CD4-positive, alpha-beta memory T cell (primary cell): ENCODE results near the gene MLPH. TPM values are rescaled to one million over a fixed set of nuclear protein-coding genes. Genes with fewer than 3 reads are reported as not detected.

Source experiments
- CTCF ChIA-PET: fragments of 350-600 bp; sonication (Branson Sonifier 250); formaldehyde crosslinking; loops from one replicate; lab custom pipeline; 2021; ENCODE audit warnings: inconsistent platforms; ENCODE audit not compliant: partially characterized antibody; lab: Charles Lee
- POLR2A ChIA-PET: fragments of 350-600 bp; sonication (Branson Sonifier 250); formaldehyde crosslinking; loops from one replicate; lab custom pipeline; 2021; ENCODE audit not compliant: partially characterized antibody; lab: Charles Lee
- DNase-seq, 5 donors: peaks; one replicate each; pipeline versions ENCODE4 v3.0.0 to v3.0.0-alpha.2; 2020 to 2022; ENCODE audit warnings: mixed read lengths in 1 of 5
- H3K27ac ChIP-seq: one replicate; pipeline ENCODE4 v1.7.0; 2013; ENCODE audit warnings: low read depth, low read length
- H3K27me3 ChIP-seq: 2 replicates; pipeline ENCODE4 v1.7.0; 2013; ENCODE audit warnings: mild to moderate bottlenecking, low read length, moderate library complexity; ENCODE audit not compliant: insufficient read depth
- H3K36me3 ChIP-seq: 2 replicates; pipeline ENCODE4 v1.7.0; 2013; ENCODE audit warnings: mild to moderate bottlenecking, low read length, moderate library complexity; ENCODE audit not compliant: insufficient read depth
- H3K4me1 ChIP-seq: 2 replicates; pipeline ENCODE4 v1.7.0; 2013; ENCODE audit warnings: mild to moderate bottlenecking, low read length, moderate library complexity; ENCODE audit not compliant: insufficient read depth
- H3K4me3 ChIP-seq, 2 donors: one replicate each; pipeline ENCODE4 v1.7.0; 2013; ENCODE audit warnings: low read length in 2 of 2, mild to moderate bottlenecking in 1 of 2
- H3K9me3 ChIP-seq, 2 donors: one replicate each; pipeline ENCODE4 v1.7.0; 2013; ENCODE audit warnings: low read length in 2 of 2, control low read depth in 1 of 2; ENCODE audit not compliant: control insufficient read depth in 1 of 2
- H3K27ac Mint-ChIP-seq, 7 donors: one replicate each; pipeline ENCODE4 v1.8.0; 2020 to 2021; ENCODE audit warnings: mixed read lengths in 7 of 7, mild to moderate bottlenecking in 6 of 7, inconsistent platforms in 3 of 7, moderate library complexity in 3 of 7
- H3K27me3 Mint-ChIP-seq, 2 donors: one replicate each; pipeline ENCODE4 v1.8.0; 2020 to 2021; ENCODE audit warnings: mixed read lengths in 2 of 2
- H3K36me3 Mint-ChIP-seq, 2 donors: one replicate each; pipeline ENCODE4 v1.8.0; 2020 to 2021; ENCODE audit warnings: mixed read lengths in 2 of 2, inconsistent platforms in 1 of 2, mild to moderate bottlenecking in 1 of 2
- H3K4me1 Mint-ChIP-seq, 4 donors: one replicate each; pipeline ENCODE4 v1.8.0; 2020 to 2021; ENCODE audit warnings: mixed read lengths in 4 of 4, mild to moderate bottlenecking in 1 of 4
- H3K4me3 Mint-ChIP-seq, 8 donors: one replicate each; pipeline ENCODE4 v1.8.0; 2020 to 2021; ENCODE audit warnings: mixed read lengths in 8 of 8, mild to moderate bottlenecking in 7 of 8, moderate library complexity in 6 of 8, inconsistent platforms in 3 of 8
- H3K9me3 Mint-ChIP-seq, 8 donors: one replicate each; pipeline ENCODE4 v1.8.0; 2020 to 2021; ENCODE audit warnings: mixed read lengths in 8 of 8, mild to moderate bottlenecking in 5 of 8, inconsistent platforms in 3 of 8, moderate library complexity in 1 of 8
- intact Hi-C: fragments of 100-400 bp; cut with micrococcal nuclease; formaldehyde crosslinking; loops from one replicate; pipeline ENCODE4 v1.15.1; 2023
- polyA plus RNA-seq, 2 donors: library from polyadenylated mRNA; unstranded; fragments of 300-500 nt; fragmentation: Illumina TruSeq; gene quantifications; one replicate each; pipeline ENCODE4 v1.2.3, GENCODE V29; 2021
- total RNA-seq, 2 experiments: library from RNA; stranded (reverse); gene quantifications; one replicate each; pipeline ENCODE4 v1.2.3, GENCODE V29; 2021

The MLPH gene
- total and polyA plus RNA-seq, 4 experiments from 2014 or later = not detected

DNA sequence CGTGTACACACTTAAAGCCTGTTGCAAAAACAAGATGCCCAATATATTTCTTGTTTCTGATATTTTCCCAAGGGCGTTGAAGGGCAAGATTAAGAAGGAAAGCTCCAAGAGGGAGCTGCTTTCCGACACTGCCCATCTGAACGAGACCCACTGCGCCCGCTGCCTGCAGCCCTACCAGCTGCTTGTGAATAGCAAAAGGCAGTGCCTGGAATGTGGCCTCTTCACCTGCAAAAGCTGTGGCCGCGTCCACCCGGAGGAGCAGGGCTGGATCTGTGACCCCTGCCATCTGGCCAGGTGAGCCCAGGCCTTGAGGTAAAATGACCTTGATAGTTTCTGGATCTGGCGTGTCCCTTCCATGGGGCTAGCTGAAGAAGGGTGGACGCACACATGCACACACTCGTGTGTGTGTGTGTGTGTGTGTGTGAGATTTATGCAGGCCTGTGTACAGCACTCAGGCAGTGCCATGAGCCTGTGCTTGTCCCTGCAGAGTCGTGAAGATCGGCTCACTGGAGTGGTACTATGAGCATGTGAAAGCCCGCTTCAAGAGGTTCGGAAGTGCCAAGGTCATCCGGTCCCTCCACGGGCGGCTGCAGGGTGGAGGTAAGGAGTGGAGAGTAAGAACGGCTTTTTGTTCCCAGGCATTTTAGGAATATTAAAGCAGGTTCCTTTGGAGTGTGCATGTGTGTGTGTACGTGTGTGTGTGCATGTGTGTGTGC lies 23.6 kb downstream of the MLPH start:
- Histone ChIP-seq H3K27me3 (no peaks in the 10 kb centered on the region), H3K9me3 (no peaks in the 10 kb centered on the region), H3K27ac (no peak overlapping the region), H3K36me3 (no peaks in the 10 kb centered on the region), H3K4me3 (no peak overlapping the region), H3K4me1 (no peaks in the 10 kb centered on the region)
- no peak overlapping the region for H3K27ac Mint-ChIP-seq
- no peaks in the 10 kb centered on the region for H3K4me1 Mint-ChIP-seq
- intact Hi-C loops = no loop called here
- no peak overlapping the region for H3K4me3 Mint-ChIP-seq
- no peaks in the 10 kb centered on the region for H3K9me3 Mint-ChIP-seq
- POLR2A ChIA-PET = no interaction called here
- DNase-seq = no peak
- CTCF ChIA-PET = interaction anchor here (10.3 kb wide), 1 partner anchor 61 kb away, joined by 158 read pairs; no protein-coding TSS in a partner anchor
- no peaks in the 10 kb centered on the region for H3K36me3 Mint-ChIP-seq
- peaks cover 0 to 12% of the 10 kb centered on the region in 2 donors for H3K27me3 Mint-ChIP-seq

DNA sequence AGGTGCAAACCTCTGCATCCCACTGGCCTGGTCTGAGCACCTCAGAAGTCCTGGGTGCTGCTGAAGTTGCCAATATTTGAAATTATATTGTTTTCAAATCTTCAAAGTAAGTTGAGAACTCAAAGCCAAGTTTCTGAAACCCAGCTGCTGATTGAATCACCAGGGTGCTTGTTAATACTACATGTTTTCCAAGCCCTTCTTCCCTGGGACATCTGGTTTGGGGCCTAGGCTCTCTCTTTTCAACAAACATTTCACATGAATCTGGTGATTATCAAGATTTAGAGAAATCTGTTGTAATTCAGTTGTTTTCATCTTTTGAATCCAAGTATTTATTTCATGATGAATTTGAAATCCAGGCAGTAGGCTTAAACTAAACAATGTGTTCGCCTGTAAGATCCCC lies 24.4 kb downstream of the MLPH start:
- Histone ChIP-seq H3K27me3 (no peaks in the 10 kb centered on the region), H3K36me3 (no peaks in the 10 kb centered on the region), H3K4me3 (no peak overlapping the region), H3K27ac (no peak overlapping the region), H3K4me1 (no peaks in the 10 kb centered on the region), H3K9me3 (no peaks in the 10 kb centered on the region)
- H3K4me1 Mint-ChIP-seq = no peaks in the 10 kb centered on the region
- H3K4me3 Mint-ChIP-seq = no peak overlapping the region
- H3K27ac Mint-ChIP-seq = no peak overlapping the region
- no peaks in the 10 kb centered on the region for H3K36me3 Mint-ChIP-seq
- peaks cover 0 to 9% of the 10 kb centered on the region in 2 donors for H3K27me3 Mint-ChIP-seq
- intact Hi-C loops = no loop called here
- POLR2A ChIA-PET = no interaction called here
- DNase-seq = no peak
- H3K9me3 Mint-ChIP-seq = no peaks in the 10 kb centered on the region
- CTCF ChIA-PET = interaction anchor here (1.7 to 10.3 kb wide), 8 partner anchors 7 to 752 kb away, joined by 6 to 158 read pairs (median 13); no protein-coding TSS in a partner anchor

DNA sequence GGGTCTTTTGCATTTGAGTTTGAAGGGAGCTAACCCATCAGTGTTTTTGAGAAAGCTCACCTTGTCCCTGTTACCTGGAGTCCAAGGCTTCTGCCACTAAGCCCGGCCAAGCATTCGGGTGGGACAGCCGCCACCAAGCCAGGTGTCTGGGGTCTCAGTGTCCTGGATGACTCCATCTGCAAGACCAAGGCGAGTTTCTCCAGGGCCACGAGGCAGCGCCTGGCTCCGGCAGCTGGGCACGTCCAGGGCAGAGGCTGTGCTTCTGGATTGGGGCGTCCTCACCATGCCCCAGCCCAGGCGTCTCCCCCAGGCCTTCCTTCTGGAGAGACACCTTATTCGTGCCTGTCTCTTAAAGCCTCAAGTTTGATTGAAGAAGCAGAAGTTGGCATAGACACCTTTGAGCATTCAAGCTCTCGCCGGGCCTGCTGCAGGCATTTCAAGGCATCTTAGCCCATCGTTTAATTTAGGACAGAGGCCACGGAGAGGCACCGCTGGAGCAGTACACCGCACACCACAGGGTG lies 24.9 kb downstream of the MLPH start:
- ChIA-PET POLR2A (no interaction called here), CTCF (interaction anchor here (0.9 to 10.3 kb wide), 28 partner anchors 8 to 752 kb away, joined by 3 to 158 read pairs (median 6); no protein-coding TSS in a partner anchor)
- H3K27ac ChIP-seq = no peak overlapping the region
- H3K27me3 ChIP-seq = no peaks in the 10 kb centered on the region
- no peak overlapping the region for H3K27ac Mint-ChIP-seq
- no peaks in the 10 kb centered on the region for H3K9me3 Mint-ChIP-seq
- H3K4me1 Mint-ChIP-seq = no peaks in the 10 kb centered on the region
- no peaks in the 10 kb centered on the region for H3K36me3 Mint-ChIP-seq
- no peaks in the 10 kb centered on the region for H3K4me1 ChIP-seq
- DNase-seq = no peak
- no peak overlapping the region for H3K4me3 ChIP-seq
- H3K27me3 Mint-ChIP-seq = peaks cover 0 to 9% of the 10 kb centered on the region in 2 donors
- no peak overlapping the region for H3K4me3 Mint-ChIP-seq
- H3K9me3 ChIP-seq = no peaks in the 10 kb centered on the region
- H3K36me3 ChIP-seq = no peaks in the 10 kb centered on the region
- intact Hi-C loops = loop anchor here (1.0 to 2.0 kb wide), 3 partner anchors 60 to 233 kb away; no protein-coding TSS in a partner anchor

- Mint-ChIP-seq H3K4me1 (no peaks in the 10 kb centered on the region), H3K27me3 (peaks cover 0 to 3% of the 10 kb centered on the region in 2 donors), H3K4me3 (no peak overlapping the region), H3K27ac (no peak overlapping the region), H3K36me3 (no peaks in the 10 kb centered on the region), H3K9me3 (no peaks in the 10 kb centered on the region)
- Histone ChIP-seq H3K27me3 (no peaks in the 10 kb centered on the region), H3K36me3 (no peaks in the 10 kb centered on the region), H3K9me3 (no peaks in the 10 kb centered on the region), H3K4me3 (no peak overlapping the region), H3K27ac (no peak overlapping the region), H3K4me1 (no peaks in the 10 kb centered on the region)
- intact Hi-C loops = loop anchor here (1.0 to 2.0 kb wide), 3 partner anchors 59 to 232 kb away; no protein-coding TSS in a partner anchor
- ChIA-PET POLR2A (interaction anchor here (1.0 kb wide), 1 partner anchor 232 kb away, joined by 6 read pairs; no protein-coding TSS in a partner anchor), CTCF (interaction anchor here (0.6 to 10.3 kb wide), 47 partner anchors 8 to 751 kb away, joined by 3 to 158 read pairs (median 5); partner anchors contain the start of gene PRLH)
- peak; percentile 64 to 74 (median 70) for DNase-seq
These were observed 25.9 kb downstream of the MLPH start for GRCh38 chr2:237512774-237513466.

GRCh38 chr2:237513693-237514092 lies 26.6 kb downstream of the MLPH start:
- no peak overlapping the region for H3K27ac Mint-ChIP-seq
- intact Hi-C loops = loop anchor here (2.0 kb wide), 1 partner anchor 231 kb away; no protein-coding TSS in a partner anchor
- peaks cover 0 to 3% of the 10 kb centered on the region in 2 donors for H3K27me3 Mint-ChIP-seq
- H3K9me3 Mint-ChIP-seq = no peaks in the 10 kb centered on the region
- no peaks in the 10 kb centered on the region for H3K4me1 ChIP-seq
- no peaks in the 10 kb centered on the region for H3K36me3 Mint-ChIP-seq
- no peak for DNase-seq
- no peaks in the 10 kb centered on the region for H3K4me1 Mint-ChIP-seq
- ChIA-PET CTCF (interaction anchor here (0.8 to 10.3 kb wide), 17 partner anchors 9 to 750 kb away, joined by 3 to 158 read pairs (median 6); no protein-coding TSS in a partner anchor), POLR2A (no interaction called here)
- H3K27ac ChIP-seq = no peak overlapping the region
- no peaks in the 10 kb centered on the region for H3K27me3 ChIP-seq
- H3K4me3 ChIP-seq = no peak overlapping the region
- H3K9me3 ChIP-seq = no peaks in the 10 kb centered on the region
- no peak overlapping the region for H3K4me3 Mint-ChIP-seq
- H3K36me3 ChIP-seq = no peaks in the 10 kb centered on the region

DNA sequence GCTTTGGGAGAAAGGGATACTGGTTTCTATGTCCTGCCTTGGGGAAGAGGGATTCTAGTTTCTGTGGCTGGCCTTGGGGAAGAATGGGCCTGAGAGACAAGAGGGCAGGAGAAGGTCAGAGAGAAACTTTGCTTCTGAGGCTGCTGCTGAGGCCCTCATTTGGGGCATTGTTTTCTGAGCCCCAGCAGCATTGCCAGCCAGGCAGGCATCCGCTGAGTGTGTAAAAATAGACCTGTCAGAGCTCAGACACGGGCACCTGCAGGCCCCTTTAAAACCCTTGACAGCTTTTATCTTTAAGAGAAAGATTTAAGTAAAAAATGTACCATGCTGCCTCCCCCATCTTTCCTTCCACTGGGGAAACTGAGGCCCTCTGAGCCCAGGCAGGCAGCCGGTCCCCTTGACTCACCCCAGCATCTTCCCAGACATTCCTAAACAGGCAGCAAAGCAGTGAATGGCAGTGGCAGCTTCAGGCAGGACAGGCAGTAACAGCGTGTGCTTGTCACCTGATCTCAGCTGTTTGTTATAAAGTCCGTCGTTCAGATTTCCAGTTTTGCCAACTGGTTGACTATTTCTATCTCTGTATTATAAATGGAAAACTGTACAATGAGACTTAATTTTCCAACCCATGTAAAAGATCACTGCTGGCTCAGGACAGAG lies 27.6 kb downstream of the MLPH start:
- H3K4me3 Mint-ChIP-seq = no peak overlapping the region
- no peak for DNase-seq
- intact Hi-C loops = no loop called here
- CTCF ChIA-PET = interaction anchor here (0.9 to 10.3 kb wide), 2 partner anchors 57 to 232 kb away, joined by 3 to 158 read pairs; no protein-coding TSS in a partner anchor
- H3K4me3 ChIP-seq = no peak overlapping the region
- H3K27me3 ChIP-seq = no peaks in the 10 kb centered on the region
- H3K36me3 ChIP-seq = no peaks in the 10 kb centered on the region
- no peak overlapping the region for H3K27ac ChIP-seq
- no peaks in the 10 kb centered on the region for H3K4me1 Mint-ChIP-seq
- no peak overlapping the region for H3K27ac Mint-ChIP-seq
- POLR2A ChIA-PET = no interaction called here
- H3K9me3 ChIP-seq = no peaks in the 10 kb centered on the region
- no peaks in the 10 kb centered on the region for H3K4me1 ChIP-seq
- peaks cover 0 to 3% of the 10 kb centered on the region in 2 donors for H3K27me3 Mint-ChIP-seq
- no peaks in the 10 kb centered on the region for H3K9me3 Mint-ChIP-seq
- H3K36me3 Mint-ChIP-seq = no peaks in the 10 kb centered on the region
